ENCODE data around the gene PDC. TPM values are rescaled to one million over a fixed set of nuclear protein-coding genes. Genes with fewer than 3 reads are reported as not detected.
"Not testable (repeated sequence)": the region's sequence is repeated elsewhere in the genome, so short reads cannot be mapped to it uniquely, and the experiment has no call there.

Gene PDC
- total RNA-seq, 1 donor from 2014 or later: not detected

DNA sequence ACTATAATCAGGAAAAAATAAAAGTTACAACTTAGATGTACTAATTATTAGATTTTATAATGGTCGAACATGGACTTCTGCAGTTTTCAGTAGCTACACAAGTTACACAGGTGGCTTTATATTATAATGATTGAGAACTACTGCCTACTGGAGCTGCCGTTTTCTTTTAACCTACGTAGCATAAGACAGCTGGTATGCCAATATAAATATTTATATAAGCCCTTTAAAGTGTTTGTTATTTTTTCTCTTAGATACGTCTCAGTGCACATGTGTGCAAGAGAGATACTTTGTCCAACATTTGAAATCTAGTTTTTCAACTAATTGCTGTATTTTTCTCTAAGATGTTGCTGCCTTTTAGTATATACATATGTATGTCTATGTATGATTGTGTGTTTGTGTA, 42.4 kb downstream of the PDC start:
- intact Hi-C loops (cut with micrococcal nuclease): no loop called here
- no peak for ATAC-seq
- no peak for DNase-seq

DNA sequence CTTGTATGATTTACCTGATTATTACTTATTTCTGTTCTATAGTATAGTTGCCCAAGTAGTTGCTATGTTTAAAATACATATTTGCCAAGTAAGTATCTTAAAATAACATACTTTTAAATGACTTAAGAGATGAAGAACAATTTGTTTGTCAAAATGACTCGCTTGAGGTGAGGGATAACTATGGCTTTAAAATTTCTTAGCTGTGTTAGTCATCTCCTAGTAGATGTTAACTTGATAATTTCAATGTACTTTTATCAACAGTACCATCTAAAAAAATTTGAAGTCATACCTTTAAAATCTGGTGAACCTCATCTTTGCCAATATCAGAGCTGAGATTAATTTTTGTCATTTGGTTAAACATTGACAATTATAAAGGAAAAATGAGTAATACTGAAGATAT, 47.6 kb downstream of the PDC start:
- ATAC-seq (no peak), DNase-seq (no peak)
- intact Hi-C loops (cut with micrococcal nuclease): no loop called here

DNA sequence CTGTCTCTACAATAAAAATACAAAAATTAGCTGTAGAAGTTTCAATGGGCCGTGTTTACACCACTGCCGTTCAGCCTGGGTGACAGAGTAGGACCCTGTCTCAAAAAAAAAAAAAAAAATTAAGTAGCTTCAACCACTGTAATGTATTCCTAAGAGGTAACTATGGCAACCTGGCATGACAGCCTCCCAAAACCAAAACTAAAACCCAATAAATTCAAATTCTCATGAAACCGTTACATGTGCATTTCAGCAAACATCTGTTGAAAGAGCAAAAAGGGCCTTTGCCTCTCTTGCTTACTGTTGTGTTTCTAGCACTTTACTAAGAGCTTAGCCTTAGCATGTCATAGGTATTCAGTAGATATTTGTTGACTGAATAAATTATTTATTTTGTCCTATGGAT, 51.8 kb downstream of the PDC start:
- no peak for DNase-seq
- intact Hi-C loops (cut with micrococcal nuclease): no loop called here
- ATAC-seq: no peak

GRCh38 chr1:186404454-186405051, 56.4 kb downstream of the PDC start:
- intact Hi-C loops (cut with micrococcal nuclease): no loop called here
- no peak for ATAC-seq
- no peak for DNase-seq

- ATAC-seq: no peak
- intact Hi-C loops (cut with micrococcal nuclease): no loop called here
- no peak for DNase-seq
Measured at GRCh38 chr1:186403632-186404031, 57.3 kb downstream of the PDC start.

DNA sequence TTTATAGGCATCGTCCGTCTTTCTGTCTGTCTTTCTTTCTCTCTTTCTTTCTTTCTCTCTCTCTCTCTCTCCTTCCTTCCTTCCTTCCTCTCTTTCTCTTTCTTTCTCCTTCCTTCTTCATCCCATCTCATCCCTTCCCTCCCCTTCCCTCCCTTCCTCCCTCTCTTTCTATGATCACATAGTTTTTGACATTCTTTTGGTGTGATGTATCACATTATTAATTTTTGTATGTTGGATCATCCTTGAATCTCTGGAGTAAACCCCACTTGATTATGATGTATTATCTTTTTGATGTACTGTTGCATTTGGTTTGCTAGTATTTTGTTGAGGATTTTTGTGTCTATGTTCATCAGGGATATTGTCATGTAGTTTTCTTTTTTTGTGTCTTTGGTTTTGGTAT, 59.5 kb downstream of the PDC start:
- intact Hi-C loops (cut with micrococcal nuclease); DNase-seq; ATAC-seq: not testable (repeated sequence)

Other genes with a start within 250 kb of the PDC start
- 10.5 TPM for gene PRG4, start 164.8 kb downstream of the PDC start, total RNA-seq
- 46.4 TPM for gene TPR, start 85.9 kb downstream of the PDC start, total RNA-seq
- gene ODR4, start 85.3 kb downstream of the PDC start, total RNA-seq: 9.2 TPM
- gene PTGS2, start 219.3 kb upstream of the PDC start, total RNA-seq: 0.77 TPM